ENCODE results near the gene RSKR. TPM values are rescaled to one million over a fixed set of nuclear protein-coding genes. Genes with fewer than 3 reads are reported as not detected.

Gene RSKR
- total RNA-seq (2022; extraction: Qiagen RNA extraction), result 2.7 to 3.6 TPM (median 2.9 TPM) in 5 replicates

GRCh38 chr17:28613931-28614381, at the start of gene RSKR:
Gene RSKR, minus strand, starts transcription at chr17:28614185. Its CDS starts 24 bp downstream, at chr17:28614161.

GRCh38 chr17:28661635-28662526, 47.9 kb upstream of the RSKR start, which contains the start of the genes SDF2 and SUPT6H:
Gene SDF2, minus strand, starts transcription at chr17:28661906. Its CDS starts 30 bp downstream, at chr17:28661876.
Gene SUPT6H, plus strand, starts transcription at chr17:28662205. Its CDS starts 11,197 bp downstream, at chr17:28673402.

GRCh38 chr17:28644787-28645575, 31.0 kb upstream of the RSKR start, which contains the start of gene BLTP2:
Gene BLTP2, minus strand, starts transcription at chr17:28645158. Its CDS starts 102 bp downstream, at chr17:28645056.

GRCh38 chr17:28598799-28599310, 15.1 kb downstream of the RSKR start, which contains the start of gene SPAG5:
Gene SPAG5, minus strand, starts transcription at chr17:28599025. Its CDS starts 79 bp downstream, at chr17:28598946.

GRCh38 chr17:28576758-28577465, 37.1 kb downstream of the RSKR start, which contains the start of gene ALDOC:
Gene ALDOC, minus strand, starts transcription at chr17:28576895. Its CDS starts 1,363 bp downstream, at chr17:28575532.

GRCh38 chr17:28571361-28572122, 42.4 kb downstream of the RSKR start, which contains the start of gene PIGS:
Gene PIGS, minus strand, starts transcription at chr17:28571524. Its CDS starts 28 bp downstream, at chr17:28571496.

Other genes with a start within 250 kb of the RSKR start
- not detected in 5 replicates for gene SEBOX, start 249.0 kb downstream of the RSKR start, total RNA-seq (2022; extraction: Qiagen RNA extraction)
- 16.3 to 24.7 TPM (median 20.7 TPM) in 5 replicates for gene VTN, start 243.9 kb downstream of the RSKR start, total RNA-seq (2022; extraction: Qiagen RNA extraction)
- gene SARM1, start 242.5 kb downstream of the RSKR start, total RNA-seq (2022; extraction: Qiagen RNA extraction), result 4.4 to 6.2 TPM (median 5.6 TPM) in 5 replicates
- 15.0 to 19.0 TPM (median 17.1 TPM) in 5 replicates for gene SLC46A1, start 208.0 kb downstream of the RSKR start, total RNA-seq (2022; extraction: Qiagen RNA extraction)
- 0.05 to 0.21 TPM (median 0.10 TPM) in 5 replicates for gene SLC13A2, start 140.5 kb downstream of the RSKR start, total RNA-seq (2022; extraction: Qiagen RNA extraction)
- 0.02 to 0.07 TPM (median 0.03 TPM) in 3 of 5 replicates, not detected in the others for gene FOXN1, start 107.8 kb downstream of the RSKR start, total RNA-seq (2022; extraction: Qiagen RNA extraction)
- 22.8 to 31.0 TPM (median 29.7 TPM) in 5 replicates for gene UNC119, start 61.6 kb downstream of the RSKR start, total RNA-seq (2022; extraction: Qiagen RNA extraction)
- 56.2 to 63.4 TPM (median 58.3 TPM) in 5 replicates for gene PIGS, start 42.7 kb downstream of the RSKR start, total RNA-seq (2022; extraction: Qiagen RNA extraction)
- 1.3 to 2.4 TPM (median 2.0 TPM) in 5 replicates for gene ALDOC, start 37.3 kb downstream of the RSKR start, total RNA-seq (2022; extraction: Qiagen RNA extraction)
- 62.3 to 70.8 TPM (median 69.3 TPM) in 5 replicates for gene SPAG5, start 15.2 kb downstream of the RSKR start, total RNA-seq (2022; extraction: Qiagen RNA extraction)
- 47.0 to 74.8 TPM (median 53.1 TPM) in 5 replicates for gene BLTP2, start 31.0 kb upstream of the RSKR start, total RNA-seq (2022; extraction: Qiagen RNA extraction)
- gene SDF2, start 47.7 kb upstream of the RSKR start, total RNA-seq (2022; extraction: Qiagen RNA extraction), result 78.3 to 83.2 TPM (median 82.4 TPM) in 5 replicates
- gene SUPT6H, start 48.0 kb upstream of the RSKR start, total RNA-seq (2022; extraction: Qiagen RNA extraction), result 63.8 to 70.4 TPM (median 69.6 TPM) in 5 replicates
- gene PROCA1, start 97.7 kb upstream of the RSKR start, total RNA-seq (2022; extraction: Qiagen RNA extraction), result 1.00 to 1.4 TPM (median 1.3 TPM) in 5 replicates
- 208 to 235 TPM (median 232 TPM) in 5 replicates for gene RAB34, start 103.7 kb upstream of the RSKR start, total RNA-seq (2022; extraction: Qiagen RNA extraction)
- gene RPL23A, start 105.8 kb upstream of the RSKR start, total RNA-seq (2022; extraction: Qiagen RNA extraction), result 1,734 to 2,333 TPM (median 2,200 TPM) in 5 replicates
- 28.7 to 45.6 TPM (median 42.9 TPM) in 5 replicates for gene TLCD1, start 112.0 kb upstream of the RSKR start, total RNA-seq (2022; extraction: Qiagen RNA extraction)
- gene NEK8, start 114.6 kb upstream of the RSKR start, total RNA-seq (2022; extraction: Qiagen RNA extraction), result 3.4 to 4.6 TPM (median 4.0 TPM) in 5 replicates
- gene TRAF4, start 129.8 kb upstream of the RSKR start, total RNA-seq (2022; extraction: Qiagen RNA extraction), result 59.0 to 80.7 TPM (median 75.0 TPM) in 5 replicates
- gene FAM222B, start 228.6 kb upstream of the RSKR start, total RNA-seq (2022; extraction: Qiagen RNA extraction), result 37.5 to 44.3 TPM (median 41.1 TPM) in 5 replicates
- gene ERAL1, start 240.8 kb upstream of the RSKR start, total RNA-seq (2022; extraction: Qiagen RNA extraction), result 77.4 to 89.4 TPM (median 84.1 TPM) in 5 replicates

Measured in A549 treated with AZD2906 at 1 μM for 4 hours (cell line).